Measurements from ENCODE around the gene THAP5.

The THAP5 gene

GRCh38 chr7:108561047-108561619 is 8.4 kb downstream of the THAP5 start:
- H3K4me1 ChIP-seq (ENCODE audit: control insufficient read depth, low read length): no peaks in the 10 kb centered on the region
- peaks cover 19% of the 10 kb centered on the region for H3K9me3 ChIP-seq (ENCODE audit: control insufficient read depth, insufficient read depth, low read length)
- TF ChIP-seq EZH2phosphoT487 (IDR thresholded peaks at IDR 0.05; ENCODE audit: borderline replicate concordance, low read length) (no peak), CTCF (IDR thresholded peaks at IDR 0.05; ENCODE audit: low read depth, low read length, poor library complexity, severe bottlenecking) (no peak)
- no peaks in the 10 kb centered on the region for H4K20me1 ChIP-seq (ENCODE audit: control insufficient read depth, insufficient read depth, low read depth, low read length)
- H3K36me3 ChIP-seq (ENCODE audit: control insufficient read depth, low read length): peaks cover 36% of the 10 kb centered on the region
- H3K9me2 ChIP-seq (replicated peaks; ENCODE audit: control insufficient read depth, low read length): no peaks in the 10 kb centered on the region
- no peak overlapping the region for H3K27ac ChIP-seq (ENCODE audit: low read depth, low read length)
- no peaks in the 10 kb centered on the region for H3F3A ChIP-seq (ENCODE audit: control insufficient read depth, insufficient read depth)
- H3K4me3 ChIP-seq (ENCODE audit: low read length): no peak overlapping the region
- no peaks in the 10 kb centered on the region for H3K27me3 ChIP-seq (ENCODE audit: control insufficient read depth, low read length)
- peaks cover 16% of the 10 kb centered on the region for H3K79me2 ChIP-seq (ENCODE audit: control insufficient read depth, low read length)
- H3K4me2 ChIP-seq (ENCODE audit: low read length): no peak overlapping the region

GRCh38 chr7:108559253-108559652 is 10.3 kb downstream of the THAP5 start:
- Histone ChIP-seq H3K27ac (ENCODE audit: low read depth, low read length) (no peak overlapping the region), H3K9me2 (replicated peaks; ENCODE audit: control insufficient read depth, low read length) (no peaks in the 10 kb centered on the region), H4K20me1 (ENCODE audit: control insufficient read depth, insufficient read depth, low read depth, low read length) (no peaks in the 10 kb centered on the region), H3K4me1 (ENCODE audit: control insufficient read depth, low read length) (no peaks in the 10 kb centered on the region), H3K36me3 (ENCODE audit: control insufficient read depth, low read length) (peaks cover 17% of the 10 kb centered on the region), H3K4me3 (ENCODE audit: low read length) (no peak overlapping the region), H3K27me3 (ENCODE audit: control insufficient read depth, low read length) (no peaks in the 10 kb centered on the region), H3K79me2 (ENCODE audit: control insufficient read depth, low read length) (peaks cover 4% of the 10 kb centered on the region), H3K9me3 (ENCODE audit: control insufficient read depth, insufficient read depth, low read length) (peaks cover 22% of the 10 kb centered on the region), H3F3A (ENCODE audit: control insufficient read depth, insufficient read depth) (no peaks in the 10 kb centered on the region), H3K4me2 (ENCODE audit: low read length) (no peak overlapping the region)
- no peak for TF ChIP-seq EZH2phosphoT487 (IDR thresholded peaks at IDR 0.05; ENCODE audit: borderline replicate concordance, low read length)
- no peak for TF ChIP-seq CTCF (IDR thresholded peaks at IDR 0.05; ENCODE audit: low read depth, low read length, poor library complexity, severe bottlenecking)

- Histone ChIP-seq H3K4me1 (ENCODE audit: control insufficient read depth, low read length) (no peaks in the 10 kb centered on the region), H3K9me2 (replicated peaks; ENCODE audit: control insufficient read depth, low read length) (no peaks in the 10 kb centered on the region), H3K36me3 (ENCODE audit: control insufficient read depth, low read length) (peaks cover 11% of the 10 kb centered on the region), H4K20me1 (ENCODE audit: control insufficient read depth, insufficient read depth, low read depth, low read length) (no peaks in the 10 kb centered on the region), H3K27ac (ENCODE audit: low read depth, low read length) (no peak overlapping the region), H3K4me3 (ENCODE audit: low read length) (no peak overlapping the region), H3F3A (ENCODE audit: control insufficient read depth, insufficient read depth) (no peaks in the 10 kb centered on the region), H3K27me3 (ENCODE audit: control insufficient read depth, low read length) (no peaks in the 10 kb centered on the region), H3K79me2 (ENCODE audit: control insufficient read depth, low read length) (no peaks in the 10 kb centered on the region), H3K4me2 (ENCODE audit: low read length) (no peak overlapping the region), H3K9me3 (ENCODE audit: control insufficient read depth, insufficient read depth, low read length) (peaks cover 22% of the 10 kb centered on the region)
- no peak for TF ChIP-seq EZH2phosphoT487 (IDR thresholded peaks at IDR 0.05; ENCODE audit: borderline replicate concordance, low read length)
- TF ChIP-seq CTCF (IDR thresholded peaks at IDR 0.05; ENCODE audit: low read depth, low read length, poor library complexity, severe bottlenecking): no peak
These were observed 11.9 kb downstream of the THAP5 start for GRCh38 chr7:108557617-108558016.

Data from DOHH2 (cell line).